Suprapubic skin (tissue), 4 donors: ENCODE data around the gene KAT2B.

Source experiments
- CTCF ChIP-seq, 2 donors: fragments of 200-600 bp in 1 of 2; fragments of 450-650 bp in 1 of 2; sonication (generic) in 1 of 2; IDR thresholded peaks; one replicate each; pipeline ENCODE4 v1.5.1; 2016 to 2019; ENCODE audit warnings: antibody characterized with exemption in 2 of 2, mild to moderate bottlenecking in 1 of 2, moderate library complexity in 1 of 2
- EP300 ChIP-seq: sonication (generic); formaldehyde crosslinking; IDR thresholded peaks from one replicate; pipeline ENCODE4 v1.6.1; 2017; ENCODE audit warnings: antibody characterized with exemption
- POLR2A ChIP-seq, 2 donors: fragments of 450-650 bp; IDR thresholded peaks; one replicate each; pipeline ENCODE4 v1.6.1; 2017; ENCODE audit warnings: antibody characterized with exemption in 2 of 2, mild to moderate bottlenecking in 2 of 2, moderate library complexity in 2 of 2
- POLR2AphosphoS5 ChIP-seq, 3 donors: sonication (generic); formaldehyde crosslinking; IDR thresholded peaks; one replicate each; pipeline ENCODE4 v1.6.1; 2017; ENCODE audit warnings: antibody characterized with exemption in 3 of 3

DNA sequence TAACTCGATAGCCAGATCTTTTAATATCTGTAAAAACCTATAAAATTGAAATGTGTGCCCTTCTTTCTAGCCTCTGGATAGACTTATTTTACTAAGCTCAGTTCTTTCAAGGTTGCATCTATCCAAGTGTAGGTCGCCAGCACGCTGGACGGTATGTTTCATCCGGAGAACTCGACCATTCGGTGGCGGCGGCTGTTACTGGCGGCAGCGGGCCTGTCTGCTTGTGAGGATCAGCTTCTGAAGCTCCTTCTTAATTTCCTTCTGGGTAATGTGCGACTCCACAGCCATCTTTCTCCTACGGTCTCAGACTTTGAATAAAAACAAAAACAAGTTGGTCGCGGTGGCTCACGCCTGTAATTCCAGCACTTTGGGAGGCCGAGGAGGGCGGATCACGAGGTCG is 32.3 kb upstream of the KAT2B start:
- no peak for TF ChIP-seq POLR2A (IDR thresholded peaks at IDR 0.05)
- no peak for TF ChIP-seq CTCF (IDR thresholded peaks at IDR 0.05)
- no peak for TF ChIP-seq EP300
- TF ChIP-seq POLR2AphosphoS5 (IDR thresholded peaks at IDR 0.05): no peak
